ENCODE results near the gene RAPGEF4. TPM values are rescaled to one million over a fixed set of nuclear protein-coding genes. Genes with fewer than 3 reads are reported as not detected.

The RAPGEF4 gene
- total and polyA plus RNA-seq, 9 of the 15 experiments (the other 6 are each of a cell fraction or from before 2014, with no cell fraction given): 0.04 to 0.33 (median 0.13) TPM; not detected in 6

GRCh38 chr2:172791953-172792352, 56.3 kb downstream of the RAPGEF4 start (continued):
- TF ChIP-seq, protein P1, sequence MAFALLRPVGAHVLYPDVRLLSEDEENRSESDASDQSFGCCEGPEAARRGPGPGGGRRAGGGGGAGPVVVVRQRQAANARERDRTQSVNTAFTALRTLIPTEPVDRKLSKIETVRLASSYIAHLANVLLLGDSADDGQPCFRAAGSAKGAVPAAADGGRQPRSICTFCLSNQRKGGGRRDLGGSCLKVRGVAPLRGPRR (CRISPR knock-in tag; IDR thresholded peaks at IDR 0.05): no peak

DNA sequence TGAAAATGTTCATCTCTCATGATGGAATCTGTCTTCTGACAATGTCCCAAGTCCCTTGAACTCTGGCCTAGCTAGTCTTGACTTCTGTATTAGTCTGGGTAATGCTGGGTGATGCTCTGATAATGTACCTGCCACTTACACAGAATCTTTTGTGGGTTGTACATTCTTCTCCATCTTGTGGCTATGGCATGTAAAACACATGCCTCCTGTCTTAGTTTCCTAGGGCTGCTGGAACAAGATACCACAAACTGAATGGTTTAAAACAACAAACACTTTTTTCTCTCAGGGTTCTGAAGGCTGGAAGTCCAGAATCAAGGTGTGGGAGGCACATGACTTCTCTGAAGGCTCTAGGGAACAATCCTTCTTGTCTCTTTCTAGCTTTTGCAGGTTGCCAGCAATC, 57.1 kb downstream of the RAPGEF4 start:
- H3K27me3 ChIP-seq (ENCODE audit: control insufficient read depth in 2 of 2, insufficient read depth in 2 of 2, low read length in 2 of 2): no peaks in the 10 kb centered on the region
- H2AFZ ChIP-seq (ENCODE audit: low read depth, low read length): no peak overlapping the region
- BruUV-seq (replicated peaks): no TSS peak
- no peak overlapping the region for H3K4me2 ChIP-seq (ENCODE audit: insufficient read depth, low read length)
- ATAC-seq (no peak), FAIRE-seq (no peak), DNase-seq (ENCODE audit: extremely low read depth in 1 of 4, low spot score in 3 of 4) (no peak)
- ChIA-PET CTCF (ENCODE audit: low intra/inter-chr PET ratio) (no interaction called here), POLR2A (no interaction called here)
- intact Hi-C loops (cut with micrococcal nuclease) (no loop called here), in situ Hi-C loops (cut with MboI) (no loop called here)
- no peaks in the 10 kb centered on the region for H3K9me3 ChIP-seq (replicated peaks; ENCODE audit: control insufficient read depth, insufficient read depth, low read depth, low read length)
- H4K20me1 ChIP-seq (replicated peaks; ENCODE audit: control insufficient read depth, insufficient read depth, low read length): no peaks in the 10 kb centered on the region; the same call in 1 of the 2 replicates
- H3K9me1 ChIP-seq (ENCODE audit: control insufficient read depth, insufficient read depth, low read length): no peaks in the 10 kb centered on the region
- H3K36me3 ChIP-seq (ENCODE audit: control insufficient read depth, insufficient read depth, low read length): no peaks in the 10 kb centered on the region
- no peaks in the 10 kb centered on the region for H3K79me2 ChIP-seq (ENCODE audit: control insufficient read depth, insufficient read depth, low read length)
- no peak overlapping the region for H3K4me3 ChIP-seq
- H3K27ac ChIP-seq (ENCODE audit: extremely low read depth, low read depth, low read length): no peak overlapping the region
- no peaks in the 10 kb centered on the region for H3K4me1 ChIP-seq (replicated peaks in 1 of 2; ENCODE audit: control insufficient read depth in 2 of 2, insufficient read depth in 2 of 2, low read length in 2 of 2)
- no peak overlapping the region for H3K9ac ChIP-seq (ENCODE audit: insufficient read depth in 1 of 2, low read depth in 2 of 2, low read length in 2 of 2)
- TF ChIP-seq MYNN (IDR thresholded peaks at IDR 0.05) (no peak), MYNN (CRISPR knock-in tag; IDR thresholded peaks at IDR 0.05) (no peak), ZNF407 (IDR thresholded peaks at IDR 0.05; ENCODE audit: low read depth) (no peak), JUNB (CRISPR knock-in tag; conservative IDR thresholded peaks at IDR 0.05) (no peak), KAT7 (CRISPR knock-in tag; IDR thresholded peaks at IDR 0.05; ENCODE audit: borderline replicate concordance) (no peak), MXD1 (CRISPR knock-in tag; IDR thresholded peaks at IDR 0.05; ENCODE audit: borderline replicate concordance, poor library complexity, severe bottlenecking) (no peak), E2F1 (CRISPR knock-in tag; IDR thresholded peaks at IDR 0.05) (no peak), MNT (conservative IDR thresholded peaks at IDR 0.05) (no peak)

Measured in K562 (cell line).